NOMO-1 treated with DMSO at 0.1 percent for 48 hours (cell line): ENCODE results near the gene PACSIN2.

Source experiments
- DNase-seq: peaks from one replicate; lab custom pipeline; 2025; ENCODE audit not compliant: unreplicated experiment; lab: John Stamatoyannopoulos, UW

The PACSIN2 gene

GRCh38 chr22:42831712-42832111 lies 183.2 kb downstream of the PACSIN2 start:
- no peak for DNase-seq

- no peak for DNase-seq
Measured at GRCh38 chr22:42830161-42830560, 184.8 kb downstream of the PACSIN2 start.

GRCh38 chr22:42829302-42829701 lies 185.6 kb downstream of the PACSIN2 start:
- no peak for DNase-seq

DNA sequence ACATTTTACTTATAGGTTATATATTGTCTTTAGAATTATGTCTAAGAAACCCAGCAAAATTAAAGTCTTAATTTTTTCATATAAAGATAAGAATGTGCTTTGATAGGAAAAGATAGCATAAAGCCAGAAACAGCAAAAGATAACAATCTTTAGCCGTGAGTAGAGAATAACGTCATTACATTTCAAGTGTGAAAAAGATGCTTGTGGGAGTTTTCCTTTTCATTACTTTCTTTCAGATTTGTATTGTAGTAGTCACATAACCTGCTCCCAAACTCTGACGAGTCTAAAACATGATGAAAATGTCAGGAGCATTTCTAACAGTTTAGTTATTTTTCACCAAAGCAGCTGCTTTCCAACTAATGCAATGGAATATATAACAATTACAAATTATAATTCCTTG lies 189.2 kb downstream of the PACSIN2 start:
- no peak for DNase-seq

DNA sequence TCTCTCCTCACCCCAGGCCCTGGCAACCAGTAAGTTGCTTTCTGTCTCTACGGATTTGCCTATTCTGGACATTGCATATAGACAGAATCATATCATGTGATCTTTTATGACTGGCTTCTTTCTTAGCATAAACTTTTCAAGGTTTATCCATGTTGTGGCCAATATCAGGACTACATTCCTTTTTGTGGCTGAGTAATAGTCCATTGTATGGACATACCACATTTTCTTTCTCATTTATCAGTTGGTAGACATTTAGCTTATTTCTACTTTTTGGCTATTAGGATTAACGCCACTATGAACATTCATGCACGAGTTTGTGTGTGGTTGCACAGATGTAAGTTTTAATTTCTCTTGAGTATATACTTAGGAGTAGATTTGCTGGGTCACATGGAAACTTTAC lies 193.6 kb downstream of the PACSIN2 start:
- no peak for DNase-seq

- peak; percentile 25 for DNase-seq
Measured at GRCh38 chr22:42820045-42820763, 194.7 kb downstream of the PACSIN2 start.
